ENCODE results near the gene MTA2. TPM values are rescaled to one million over a fixed set of nuclear protein-coding genes. Genes with fewer than 3 reads are reported as not detected.
"Not testable (repeated sequence)": the region's sequence is repeated elsewhere in the genome, so short reads cannot be mapped to it uniquely, and the experiment has no call there.

Gene MTA2
- total RNA-seq, 1 experiment from 2014 or later, result 97.2 TPM

- H3K4me3 Mint-ChIP-seq (ENCODE audit: low read depth, unreplicated experiment), result no peak overlapping the region
- H3K36me3 Mint-ChIP-seq (ENCODE audit: insufficient read depth, unreplicated experiment), result peaks cover 91% of the 10 kb centered on the region
Measured at GRCh38 chr11:62569611-62570010, 32.1 kb downstream of the MTA2 start.

GRCh38 chr11:62567018-62567633 is 34.5 kb downstream of the MTA2 start:
- Mint-ChIP-seq H3K27ac (ENCODE audit: unreplicated experiment) (peak overlapping the region; percentile 45), H3K9me3 (ENCODE audit: low read depth, unreplicated experiment) (no peaks in the 10 kb centered on the region), H3K27me3 (ENCODE audit: unreplicated experiment) (no peaks in the 10 kb centered on the region), H3K36me3 (ENCODE audit: insufficient read depth, unreplicated experiment) (peaks cover 84% of the 10 kb centered on the region), H3K4me1 (ENCODE audit: low read depth, unreplicated experiment) (peaks cover 46% of the 10 kb centered on the region), H3K4me3 (ENCODE audit: low read depth, unreplicated experiment) (peak overlapping the region; percentile 17)
- CTCF ChIA-PET, result interaction anchor here (0.9 kb wide), 1 partner anchor 24 kb away, joined by 3 read pairs; no protein-coding TSS in a partner anchor
- intact Hi-C loops (cut with micrococcal nuclease; ENCODE audit: unreplicated experiment), result no loop called here
- no peak for TF ChIP-seq CTCF (IDR thresholded peaks at IDR 0.05; ENCODE audit: unreplicated experiment)
- no peak for DNase-seq
- no TSS peak for BruUV-seq (replicated peaks)

More at GRCh38 chr11:62569611-62570010, 32.1 kb downstream of the MTA2 start:
- no peak for TF ChIP-seq CTCF (IDR thresholded peaks at IDR 0.05; ENCODE audit: unreplicated experiment)
- DNase-seq, result no peak
- no TSS peak for BruUV-seq (replicated peaks)
- CTCF ChIA-PET, result interaction anchor here (0.7 kb wide), 1 partner anchor 1255 kb away, joined by 3 read pairs; no protein-coding TSS in a partner anchor
- intact Hi-C loops (cut with micrococcal nuclease; ENCODE audit: unreplicated experiment), result no loop called here
- Mint-ChIP-seq H3K9me3 (ENCODE audit: low read depth, unreplicated experiment) (no peaks in the 10 kb centered on the region), H3K27me3 (ENCODE audit: unreplicated experiment) (no peaks in the 10 kb centered on the region), H3K4me1 (ENCODE audit: low read depth, unreplicated experiment) (peaks cover 60% of the 10 kb centered on the region), H3K27ac (ENCODE audit: unreplicated experiment) (no peak overlapping the region)

GRCh38 chr11:62566247-62566646 is 35.4 kb downstream of the MTA2 start:
- Mint-ChIP-seq H3K9me3 (ENCODE audit: low read depth, unreplicated experiment) (no peaks in the 10 kb centered on the region), H3K4me3 (ENCODE audit: low read depth, unreplicated experiment) (no peak overlapping the region), H3K36me3 (ENCODE audit: insufficient read depth, unreplicated experiment) (peaks cover 83% of the 10 kb centered on the region), H3K27ac (ENCODE audit: unreplicated experiment) (no peak overlapping the region), H3K27me3 (ENCODE audit: unreplicated experiment) (no peaks in the 10 kb centered on the region), H3K4me1 (ENCODE audit: low read depth, unreplicated experiment) (peaks cover 46% of the 10 kb centered on the region)
- intact Hi-C loops (cut with micrococcal nuclease; ENCODE audit: unreplicated experiment), result no loop called here
- DNase-seq, result no peak
- no TSS peak for BruUV-seq (replicated peaks)
- CTCF ChIA-PET, result interaction anchor here (0.9 to 1.2 kb wide), 4 partner anchors 8 to 141 kb away, joined by 3 to 4 read pairs (median 3); partner anchors contain the start of gene EEF1G
- no peak for TF ChIP-seq CTCF (IDR thresholded peaks at IDR 0.05; ENCODE audit: unreplicated experiment)

GRCh38 chr11:62565100-62565802 is 36.4 kb downstream of the MTA2 start:
- no peaks in the 10 kb centered on the region for H3K27me3 Mint-ChIP-seq (ENCODE audit: unreplicated experiment)
- H3K27ac Mint-ChIP-seq (ENCODE audit: unreplicated experiment), result peak overlapping the region; percentile 54
- H3K9me3 Mint-ChIP-seq (ENCODE audit: low read depth, unreplicated experiment), result no peaks in the 10 kb centered on the region
- CTCF ChIA-PET, result interaction anchor here (0.7 to 1.2 kb wide), 4 partner anchors 9 to 140 kb away, joined by 3 to 4 read pairs (median 3); partner anchors contain the start of genes AHNAK and EEF1G
- no TSS peak for BruUV-seq (replicated peaks)
- TF ChIP-seq CTCF (IDR thresholded peaks at IDR 0.05; ENCODE audit: unreplicated experiment), result no peak
- H3K36me3 Mint-ChIP-seq (ENCODE audit: insufficient read depth, unreplicated experiment), result peaks cover 84% of the 10 kb centered on the region
- H3K4me3 Mint-ChIP-seq (ENCODE audit: low read depth, unreplicated experiment), result no peak overlapping the region
- peaks cover 50% of the 10 kb centered on the region for H3K4me1 Mint-ChIP-seq (ENCODE audit: low read depth, unreplicated experiment)
- DNase-seq, result no peak
- intact Hi-C loops (cut with micrococcal nuclease; ENCODE audit: unreplicated experiment), result no loop called here

GRCh38 chr11:62561677-62562230 is 39.9 kb downstream of the MTA2 start:
- H3K4me1 Mint-ChIP-seq (ENCODE audit: low read depth, unreplicated experiment), result peaks cover 61% of the 10 kb centered on the region

More at GRCh38 chr11:62561677-62562230, 39.9 kb downstream of the MTA2 start:
- not testable (repeated sequence) for H3K4me3 Mint-ChIP-seq (ENCODE audit: low read depth, unreplicated experiment); H3K27ac Mint-ChIP-seq (ENCODE audit: unreplicated experiment); H3K27me3 Mint-ChIP-seq (ENCODE audit: unreplicated experiment); H3K9me3 Mint-ChIP-seq (ENCODE audit: low read depth, unreplicated experiment); DNase-seq; BruUV-seq (replicated peaks)
- CTCF ChIA-PET, result interaction anchor here (1.9 to 3.8 kb wide), 3 partner anchors 10 to 137 kb away, joined by 18 to 86 read pairs (median 43); partner anchors contain the start of gene AHNAK
- intact Hi-C loops (cut with micrococcal nuclease; ENCODE audit: unreplicated experiment), result loop anchor here (2.0 to 5.0 kb wide), 3 partner anchors 15 to 167 kb away; partner anchors contain the start of gene AHNAK
- peaks cover 92% of the 10 kb centered on the region for H3K36me3 Mint-ChIP-seq (ENCODE audit: insufficient read depth, unreplicated experiment)
